Astrocyte (in vitro differentiated cells and primary cell): ENCODE results near the gene RAET1G. TPM values are rescaled to one million over a fixed set of nuclear protein-coding genes. Genes with fewer than 3 reads are reported as not detected.
"Not testable (repeated sequence)": the region's sequence is repeated elsewhere in the genome, so short reads cannot be mapped to it uniquely, and the experiment has no call there.

Experiments
- DNase-seq: peaks from one replicate; pipeline ENCODE4 v3.0.0-alpha.2; 2010; ENCODE audit warnings: low read depth
- FAIRE-seq: peaks from 2 replicates; lab custom pipeline; 2011; peaks lifted over from hg19 to GRCh38; lab: Jason Lieb, UNC
- H2AFZ ChIP-seq: 2 replicates; pipeline ENCODE4 v1.6.0; 2012; ENCODE audit warnings: low read depth, low read length, inconsistent platforms
- H3K27ac ChIP-seq: 2 replicates; pipeline ENCODE4 v1.5.1; 2011; ENCODE audit warnings: low read depth, low read length, inconsistent platforms
- H3K27me3 ChIP-seq: 2 replicates; pipeline ENCODE4 v1.6.0; 2011; ENCODE audit warnings: low read length, inconsistent platforms; ENCODE audit not compliant: insufficient read depth
- H3K36me3 ChIP-seq: 2 replicates; pipeline ENCODE4 v1.5.1; 2011; ENCODE audit warnings: low read length, inconsistent platforms; ENCODE audit not compliant: insufficient read depth
- H3K4me1 ChIP-seq: 2 replicates; pipeline ENCODE4 v1.5.1; 2011; ENCODE audit warnings: low read length, inconsistent platforms; ENCODE audit not compliant: insufficient read depth
- H3K4me2 ChIP-seq: 2 replicates; pipeline ENCODE4 v1.6.0; 2012; ENCODE audit warnings: low read length, inconsistent platforms
- H3K4me3 ChIP-seq: 2 replicates; pipeline ENCODE4 v1.5.1; 2011; ENCODE audit warnings: low read depth, mild to moderate bottlenecking, low read length, inconsistent platforms; ENCODE audit not compliant: insufficient read depth
- H3K79me2 ChIP-seq: 2 replicates; pipeline ENCODE4 v1.6.0; 2012; ENCODE audit warnings: mild to moderate bottlenecking, low read length, inconsistent platforms; ENCODE audit not compliant: insufficient read depth
- H3K9ac ChIP-seq: 2 replicates; pipeline ENCODE4 v1.6.0; 2012; ENCODE audit warnings: mild to moderate bottlenecking, low read length, inconsistent platforms
- H3K9me3 ChIP-seq: 2 replicates; pipeline ENCODE4 v1.5.1; 2012; ENCODE audit warnings: low read depth, mild to moderate bottlenecking, low read length, inconsistent platforms; ENCODE audit not compliant: insufficient read depth
- H4K20me1 ChIP-seq: 2 replicates; pipeline ENCODE4 v1.6.0; 2012; ENCODE audit warnings: low read length, inconsistent platforms; ENCODE audit not compliant: insufficient read depth
- H3K27ac Mint-ChIP-seq: one replicate; pipeline ENCODE4 v1.8.0; 2021; ENCODE audit warnings: mild to moderate bottlenecking, mixed read lengths; ENCODE audit not compliant: unreplicated experiment
- H3K27me3 Mint-ChIP-seq: one replicate; pipeline ENCODE4 v1.8.0; 2021; ENCODE audit warnings: low read depth, mixed read lengths; ENCODE audit not compliant: unreplicated experiment
- H3K36me3 Mint-ChIP-seq: one replicate; pipeline ENCODE4 v1.8.0; 2021; ENCODE audit warnings: low read depth, mixed read lengths; ENCODE audit not compliant: unreplicated experiment
- H3K4me1 Mint-ChIP-seq: one replicate; pipeline ENCODE4 v1.8.0; 2021; ENCODE audit warnings: low read depth, mixed read lengths; ENCODE audit not compliant: unreplicated experiment
- H3K4me3 Mint-ChIP-seq: one replicate; pipeline ENCODE4 v1.8.0; 2021; ENCODE audit warnings: mild to moderate bottlenecking, moderate library complexity, mixed read lengths; ENCODE audit not compliant: unreplicated experiment
- H3K9me3 Mint-ChIP-seq: one replicate; pipeline ENCODE4 v1.8.0; 2021; ENCODE audit warnings: mild to moderate bottlenecking, mixed read lengths; ENCODE audit not compliant: unreplicated experiment
- CTCF ChIP-seq: IDR thresholded peaks from 2 replicates; pipeline ENCODE4 v1.5.1; 2011; ENCODE audit warnings: low read depth, mild to moderate bottlenecking, inconsistent platforms, low read length, moderate library complexity; ENCODE audit not compliant: insufficient read depth
- EZH2 ChIP-seq: IDR thresholded peaks from 2 replicates; pipeline ENCODE4 v1.6.1; 2012; ENCODE audit warnings: mild to moderate bottlenecking, low read length, inconsistent platforms; ENCODE audit not compliant: insufficient read depth
- total RNA-seq: library from RNA; stranded (reverse); gene quantifications from 2 replicates; pipeline ENCODE4 v1.2.1, GENCODE V29; 2021

RAET1G gene
- total RNA-seq, 1 donor from 2014 or later, result not detected

- H3K27ac ChIP-seq, result no peak overlapping the region
- no peak for FAIRE-seq
These were observed 3.1 kb downstream of the RAET1G start for GRCh38 chr6:149919834-149920225.

GRCh38 chr6:149919126-149919833 is 3.6 kb downstream of the RAET1G start:
- not testable (repeated sequence) for FAIRE-seq, H3K27ac ChIP-seq, H3K27ac Mint-ChIP-seq, H3K27me3 ChIP-seq, H3K9ac ChIP-seq, DNase-seq, H3K4me1 Mint-ChIP-seq, H3K4me3 Mint-ChIP-seq, H3K9me3 ChIP-seq, H3K36me3 ChIP-seq, H3K4me3 ChIP-seq, H2AFZ ChIP-seq, H3K4me1 ChIP-seq, H3K36me3 Mint-ChIP-seq, H4K20me1 ChIP-seq, H3K79me2 ChIP-seq, H3K4me2 ChIP-seq
- H3K27me3 Mint-ChIP-seq, result peaks cover 83% of the 10 kb centered on the region
- peaks cover 20% of the 10 kb centered on the region for H3K9me3 Mint-ChIP-seq

More at GRCh38 chr6:149919834-149920225, 3.1 kb downstream of the RAET1G start:
- Histone ChIP-seq H3K9ac (no peak overlapping the region), H4K20me1 (no peaks in the 10 kb centered on the region), H3K9me3 (no peaks in the 10 kb centered on the region), H3K4me1 (peaks cover 5% of the 10 kb centered on the region), H2AFZ (no peak overlapping the region), H3K36me3 (no peaks in the 10 kb centered on the region), H3K4me2 (no peak overlapping the region), H3K79me2 (no peaks in the 10 kb centered on the region), H3K4me3 (no peak overlapping the region), H3K27me3 (peaks cover 6% of the 10 kb centered on the region)
- peaks cover 2% of the 10 kb centered on the region for H3K4me1 Mint-ChIP-seq
- no peak overlapping the region for H3K27ac Mint-ChIP-seq
- H3K9me3 Mint-ChIP-seq, result peaks cover 20% of the 10 kb centered on the region
- DNase-seq, result no peak
- peaks cover 2% of the 10 kb centered on the region for H3K36me3 Mint-ChIP-seq
- no peak overlapping the region for H3K4me3 Mint-ChIP-seq
- H3K27me3 Mint-ChIP-seq, result peaks cover 86% of the 10 kb centered on the region
- no peak for TF ChIP-seq CTCF
- no peak for TF ChIP-seq EZH2

DNA sequence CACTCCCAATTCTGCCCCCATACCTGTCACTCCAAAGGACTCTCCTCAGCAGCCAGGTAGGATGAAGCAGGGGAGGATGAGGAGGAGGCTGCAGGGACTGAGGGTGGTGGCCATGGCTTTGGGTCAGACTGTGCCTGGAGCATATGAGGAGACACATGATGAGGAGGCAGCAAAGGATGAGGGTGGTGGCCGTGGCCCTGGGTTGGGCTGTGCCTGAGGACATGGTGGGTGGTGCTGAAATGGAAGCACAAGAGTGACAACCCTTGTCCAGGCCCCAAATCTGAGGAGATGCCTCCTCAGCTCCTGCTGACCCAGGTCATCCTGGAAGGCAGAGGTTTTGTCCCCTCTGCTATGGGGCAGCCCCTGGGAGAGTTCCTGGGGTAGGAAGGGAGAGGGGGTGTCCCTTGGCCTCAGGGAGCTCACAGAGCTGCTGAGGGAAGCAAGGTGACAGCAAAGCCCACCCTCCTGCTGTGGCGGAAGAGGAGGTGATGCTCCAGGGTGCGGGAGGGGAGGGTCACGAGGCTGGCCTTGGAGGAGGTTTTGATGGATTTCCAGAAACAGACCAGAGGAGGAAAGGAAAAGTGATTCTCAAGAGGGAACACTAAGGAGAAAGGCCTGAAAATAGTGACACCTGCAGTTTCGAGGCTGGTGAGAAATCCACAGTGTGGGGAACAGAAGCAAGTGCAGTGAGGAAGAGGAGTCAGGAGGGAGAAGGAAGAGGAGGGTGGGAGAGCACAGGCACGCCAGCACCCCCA is 4.6 kb downstream of the RAET1G start:
- peaks cover 6% of the 10 kb centered on the region for H3K27me3 ChIP-seq
- no peaks in the 10 kb centered on the region for H3K79me2 ChIP-seq
- no peak overlapping the region for H3K27ac ChIP-seq
- no peaks in the 10 kb centered on the region for H4K20me1 ChIP-seq
- FAIRE-seq, result no peak
- no peak overlapping the region for H3K4me3 ChIP-seq
- H3K4me2 ChIP-seq, result no peak overlapping the region
- H3K4me1 Mint-ChIP-seq, result peaks cover 2% of the 10 kb centered on the region
- H2AFZ ChIP-seq, result no peak overlapping the region
- no peaks in the 10 kb centered on the region for H3K36me3 ChIP-seq
- peaks cover 17% of the 10 kb centered on the region for H3K9me3 Mint-ChIP-seq
- no peak overlapping the region for H3K4me3 Mint-ChIP-seq
- H3K36me3 Mint-ChIP-seq, result peaks cover 2% of the 10 kb centered on the region
- H3K27me3 Mint-ChIP-seq, result peaks cover 83% of the 10 kb centered on the region
- DNase-seq, result no peak
- no peak for TF ChIP-seq EZH2
- TF ChIP-seq CTCF, result no peak
- H3K27ac Mint-ChIP-seq, result no peak overlapping the region
- peaks cover 2% of the 10 kb centered on the region for H3K4me1 ChIP-seq
- no peak overlapping the region for H3K9ac ChIP-seq
- H3K9me3 ChIP-seq, result no peaks in the 10 kb centered on the region
